Smooth muscle cell (in vitro differentiated cells): Measurements from ENCODE around the gene AUTS2. TPM values are rescaled to one million over a fixed set of nuclear protein-coding genes. Genes with fewer than 3 reads are reported as not detected.

ENCODE experiments used
- DNase-seq: peaks from one replicate; lab custom pipeline; 2025; ENCODE audit not compliant: unreplicated experiment; lab: John Stamatoyannopoulos, UW
- H2AFZ ChIP-seq: fragments of 200-600 bp; sonication (generic); 2 replicates; pipeline ENCODE4 v1.6.0; 2016; ENCODE audit warnings: antibody characterized with exemption, low read depth, mild to moderate bottlenecking
- H3F3A ChIP-seq: fragments of 200-600 bp; sonication (generic); 2 replicates; pipeline ENCODE4 v1.6.0; 2017; ENCODE audit warnings: antibody characterized with exemption, low read depth
- H3K27ac ChIP-seq: fragments of 200-600 bp; sonication (generic); 2 replicates; pipeline ENCODE4 v1.5.1; 2016; ENCODE audit warnings: low read depth, mild to moderate bottlenecking
- H3K27me3 ChIP-seq: fragments of 200-600 bp; sonication (generic); 2 replicates; pipeline ENCODE4 v1.6.1; 2016; ENCODE audit warnings: low read depth, mild to moderate bottlenecking
- H3K36me3 ChIP-seq: fragments of 200-600 bp; sonication (generic); 2 replicates; pipeline ENCODE4 v1.5.1; 2016; ENCODE audit warnings: low read depth
- H3K4me1 ChIP-seq: fragments of 200-600 bp; sonication (generic); 2 replicates; pipeline ENCODE4 v1.5.1; 2016; ENCODE audit warnings: low read depth
- H3K4me2 ChIP-seq: fragments of 200-600 bp; sonication (generic); 2 replicates; pipeline ENCODE4 v1.6.0; 2016; ENCODE audit warnings: mild to moderate bottlenecking
- H3K4me3 ChIP-seq: fragments of 200-600 bp; sonication (generic); 2 replicates; pipeline ENCODE4 v1.5.1; 2016; ENCODE audit warnings: mild to moderate bottlenecking
- H3K79me2 ChIP-seq: fragments of 200-600 bp; sonication (generic); 2 replicates; pipeline ENCODE4 v1.6.0; 2016; ENCODE audit warnings: low read depth, mild to moderate bottlenecking
- H3K9ac ChIP-seq: fragments of 200-600 bp; sonication (generic); 2 replicates; pipeline ENCODE4 v1.6.0; 2016; ENCODE audit warnings: low read depth
- H3K9me3 ChIP-seq: fragments of 200-600 bp; sonication (generic); replicated peaks from 2 replicates; pipeline ENCODE4 v1.5.1; 2016; ENCODE audit warnings: low read depth
- H4K20me1 ChIP-seq: fragments of 200-600 bp; sonication (generic); 2 replicates; pipeline ENCODE4 v1.6.0; 2016; ENCODE audit warnings: low read depth
- CTCF ChIP-seq: fragments of 200-600 bp; sonication (generic); IDR thresholded peaks from 2 replicates; pipeline ENCODE4 v1.5.1; 2017; ENCODE audit warnings: borderline replicate concordance, mild to moderate bottlenecking, antibody characterized with exemption; ENCODE audit not compliant: insufficient read depth, poor library complexity, severe bottlenecking
- WGBS: methylation state at CpG from one replicate; pipeline ENCODE4 v1.1.7; 2016; ENCODE audit warnings: low lambda C conversion rate; 5-methylcytosine and 5-hydroxymethylcytosine counted together
- polyA plus RNA-seq: library from polyadenylated mRNA; unstranded; fragments of >200 nt; fragmentation: Nextera tagmentation; extraction: Ambion mirVana; gene quantifications from 2 replicates; pipeline ENCODE4 v1.2.1, GENCODE V29; 2016
- total RNA-seq: library from RNA; depleted of rRNA; stranded (reverse); fragments of >200 nt; gene quantifications from 2 replicates; pipeline ENCODE4 v1.2.3, GENCODE V29; 2014

AUTS2 gene
- total and polyA plus RNA-seq, 2 experiments from 2014 or later = 6.5 to 8.6 TPM

GRCh38 chr7:70042533-70042932, 444.3 kb downstream of the AUTS2 start:
- Histone ChIP-seq H2AFZ (no peak overlapping the region), H3K36me3 (no peaks in the 10 kb centered on the region), H4K20me1 (peaks cover 11% of the 10 kb centered on the region), H3K79me2 (no peaks in the 10 kb centered on the region), H3K27ac (no peak overlapping the region), H3K9ac (no peak overlapping the region), H3K4me1 (no peaks in the 10 kb centered on the region), H3K4me3 (no peak overlapping the region), H3K4me2 (no peak overlapping the region), H3F3A (no peaks in the 10 kb centered on the region), H3K9me3 (no peaks in the 10 kb centered on the region), H3K27me3 (peaks cover 16% of the 10 kb centered on the region)
- 21% methylated on average over 3 of the region's 3 CpGs for WGBS
- DNase-seq = no peak
- peak; percentile 36 for TF ChIP-seq CTCF

GRCh38 chr7:70043015-70043538, 444.8 kb downstream of the AUTS2 start:
- Histone ChIP-seq H3K27me3 (peaks cover 22% of the 10 kb centered on the region), H2AFZ (no peak overlapping the region), H3K36me3 (no peaks in the 10 kb centered on the region), H3K79me2 (no peaks in the 10 kb centered on the region), H3K9me3 (no peaks in the 10 kb centered on the region), H3K4me1 (no peaks in the 10 kb centered on the region), H4K20me1 (peaks cover 11% of the 10 kb centered on the region), H3F3A (no peaks in the 10 kb centered on the region), H3K4me2 (no peak overlapping the region), H3K4me3 (no peak overlapping the region), H3K27ac (no peak overlapping the region), H3K9ac (no peak overlapping the region)
- TF ChIP-seq CTCF = no peak
- DNase-seq = no peak
- WGBS = 93% methylated on average over 3 of the region's 3 CpGs

GRCh38 chr7:70044064-70044463, 445.8 kb downstream of the AUTS2 start:
- Histone ChIP-seq H3F3A (no peaks in the 10 kb centered on the region), H3K79me2 (no peaks in the 10 kb centered on the region), H3K9me3 (no peaks in the 10 kb centered on the region), H4K20me1 (peaks cover 20% of the 10 kb centered on the region), H3K36me3 (no peaks in the 10 kb centered on the region), H3K27ac (no peak overlapping the region), H2AFZ (no peak overlapping the region), H3K27me3 (peaks cover 25% of the 10 kb centered on the region), H3K4me1 (no peaks in the 10 kb centered on the region), H3K9ac (no peak overlapping the region), H3K4me3 (no peak overlapping the region), H3K4me2 (no peak overlapping the region)
- TF ChIP-seq CTCF = no peak
- no peak for DNase-seq
- 29% methylated on average over 1 of the region's 1 CpG for WGBS

- Histone ChIP-seq H3K9me3 (no peaks in the 10 kb centered on the region), H3F3A (no peaks in the 10 kb centered on the region), H2AFZ (no peak overlapping the region), H4K20me1 (peaks cover 20% of the 10 kb centered on the region), H3K79me2 (no peaks in the 10 kb centered on the region), H3K4me1 (no peaks in the 10 kb centered on the region), H3K9ac (no peak overlapping the region), H3K27me3 (peaks cover 25% of the 10 kb centered on the region), H3K4me3 (no peak overlapping the region), H3K27ac (no peak overlapping the region), H3K4me2 (no peak overlapping the region), H3K36me3 (no peaks in the 10 kb centered on the region)
- WGBS = 81% methylated on average over 4 of the region's 4 CpGs
- DNase-seq = no peak
- TF ChIP-seq CTCF = no peak
Observed at GRCh38 chr7:70044525-70044924, 446.2 kb downstream of the AUTS2 start.
